Kidney epithelial cell (primary cell): ENCODE results near the gene DRD2. TPM values are rescaled to one million over a fixed set of nuclear protein-coding genes. Genes with fewer than 3 reads are reported as not detected.
"Not testable (repeated sequence)": the region's sequence is repeated elsewhere in the genome, so short reads cannot be mapped to it uniquely, and the experiment has no call there.

Experiments
- DNase-seq: peaks from one replicate; pipeline ENCODE4 v3.0.0-alpha.2; 2010; ENCODE audit warnings: low read depth
- H3K27me3 ChIP-seq: 2 replicates; pipeline ENCODE4 v1.6.0; 2011; ENCODE audit warnings: low read length; ENCODE audit not compliant: control insufficient read depth, insufficient read depth
- H3K36me3 ChIP-seq: 2 replicates; pipeline ENCODE4 v1.5.1; 2011; ENCODE audit warnings: low read length; ENCODE audit not compliant: control insufficient read depth, insufficient read depth
- H3K4me3 ChIP-seq: 2 replicates; pipeline ENCODE4 v1.5.1; 2011; ENCODE audit warnings: low read depth, mild to moderate bottlenecking, control low read depth, low read length
- total RNA-seq: library from RNA; depleted of rRNA; stranded (reverse); fragments of >200 nt; gene quantifications from 2 replicates; pipeline ENCODE4 v1.2.3, GENCODE V29; 2015
- TF ChIP-seq, protein P1 (sequence below): IDR thresholded peaks from 2 replicates; pipeline ENCODE4 v1.5.1; 2011; ENCODE audit warnings: mild to moderate bottlenecking, moderate library complexity, low read length, control low read depth, inconsistent platforms; ENCODE audit not compliant: insufficient read depth, poor library complexity, severe bottlenecking

The DRD2 gene
- 0.42 and 7.4 TPM in 2 replicates for total RNA-seq

DNA sequence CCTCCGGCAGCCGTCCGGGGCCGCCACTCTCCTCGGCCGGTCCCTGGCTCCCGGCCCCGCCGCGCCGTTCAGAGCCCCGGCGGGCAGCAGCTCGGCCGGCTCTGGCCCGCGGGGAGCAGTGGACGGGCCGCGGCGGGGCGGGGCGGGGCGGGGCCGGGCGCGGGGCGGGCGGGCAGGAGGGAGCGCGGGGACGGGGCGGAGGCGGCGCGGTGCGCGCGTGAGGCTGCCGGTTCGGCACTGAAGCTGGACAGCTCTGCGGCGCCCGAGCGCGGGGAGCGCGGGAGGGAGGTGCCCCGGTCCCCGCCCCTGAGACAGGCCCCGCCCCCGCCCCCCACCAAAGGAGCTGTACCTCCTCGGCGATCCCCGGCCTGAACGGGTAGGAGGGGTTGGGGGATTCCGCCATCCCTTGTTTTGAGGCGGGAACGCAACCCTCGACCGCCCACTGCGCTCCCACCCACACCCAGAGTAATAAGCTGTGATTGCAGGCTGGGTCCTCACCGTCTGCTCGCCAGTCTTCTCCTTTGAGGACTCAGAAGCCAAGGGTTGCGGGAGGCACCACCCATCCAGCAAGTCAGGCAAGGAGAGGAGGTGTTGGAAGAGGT lies at the start of gene DRD2:
DRD2 (minus strand) TSS at position 239 of the 602 bp plus-strand sequence. CDS start 50,747 bp downstream, outside the sequence.
- TF ChIP-seq, protein P1, sequence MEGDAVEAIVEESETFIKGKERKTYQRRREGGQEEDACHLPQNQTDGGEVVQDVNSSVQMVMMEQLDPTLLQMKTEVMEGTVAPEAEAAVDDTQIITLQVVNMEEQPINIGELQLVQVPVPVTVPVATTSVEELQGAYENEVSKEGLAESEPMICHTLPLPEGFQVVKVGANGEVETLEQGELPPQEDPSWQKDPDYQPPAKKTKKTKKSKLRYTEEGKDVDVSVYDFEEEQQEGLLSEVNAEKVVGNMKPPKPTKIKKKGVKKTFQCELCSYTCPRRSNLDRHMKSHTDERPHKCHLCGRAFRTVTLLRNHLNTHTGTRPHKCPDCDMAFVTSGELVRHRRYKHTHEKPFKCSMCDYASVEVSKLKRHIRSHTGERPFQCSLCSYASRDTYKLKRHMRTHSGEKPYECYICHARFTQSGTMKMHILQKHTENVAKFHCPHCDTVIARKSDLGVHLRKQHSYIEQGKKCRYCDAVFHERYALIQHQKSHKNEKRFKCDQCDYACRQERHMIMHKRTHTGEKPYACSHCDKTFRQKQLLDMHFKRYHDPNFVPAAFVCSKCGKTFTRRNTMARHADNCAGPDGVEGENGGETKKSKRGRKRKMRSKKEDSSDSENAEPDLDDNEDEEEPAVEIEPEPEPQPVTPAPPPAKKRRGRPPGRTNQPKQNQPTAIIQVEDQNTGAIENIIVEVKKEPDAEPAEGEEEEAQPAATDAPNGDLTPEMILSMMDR, result no peak
- no peak within 1 kb of the TSS for H3K4me3 ChIP-seq
- DNase-seq, result no peak
- no peaks in the 10 kb centered on the region for H3K36me3 ChIP-seq
- peaks cover 35% of the 10 kb centered on the region for H3K27me3 ChIP-seq

DNA sequence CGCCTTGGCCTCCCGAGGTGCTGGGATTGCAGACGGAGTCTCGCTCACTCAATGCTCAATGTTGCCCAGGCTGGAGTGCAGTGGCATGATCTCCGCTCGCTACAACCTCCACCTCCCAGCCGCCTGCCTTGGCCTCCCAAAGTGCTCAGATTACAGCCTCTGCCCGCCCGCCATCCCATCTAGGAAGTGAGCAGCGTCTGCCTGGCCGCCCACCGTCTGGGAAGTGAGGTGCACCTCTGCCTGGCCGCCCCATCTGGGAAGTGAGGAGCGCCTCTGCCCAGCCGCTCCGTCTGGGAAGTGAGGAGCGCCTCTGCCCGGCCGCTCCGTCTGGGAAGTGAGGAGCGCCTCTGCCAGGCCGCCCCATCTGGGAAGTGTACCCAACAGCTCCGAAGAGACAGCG lies 48.7 kb upstream of the DRD2 start:
- DNase-seq, H3K27me3 ChIP-seq: not testable (repeated sequence)

DNA sequence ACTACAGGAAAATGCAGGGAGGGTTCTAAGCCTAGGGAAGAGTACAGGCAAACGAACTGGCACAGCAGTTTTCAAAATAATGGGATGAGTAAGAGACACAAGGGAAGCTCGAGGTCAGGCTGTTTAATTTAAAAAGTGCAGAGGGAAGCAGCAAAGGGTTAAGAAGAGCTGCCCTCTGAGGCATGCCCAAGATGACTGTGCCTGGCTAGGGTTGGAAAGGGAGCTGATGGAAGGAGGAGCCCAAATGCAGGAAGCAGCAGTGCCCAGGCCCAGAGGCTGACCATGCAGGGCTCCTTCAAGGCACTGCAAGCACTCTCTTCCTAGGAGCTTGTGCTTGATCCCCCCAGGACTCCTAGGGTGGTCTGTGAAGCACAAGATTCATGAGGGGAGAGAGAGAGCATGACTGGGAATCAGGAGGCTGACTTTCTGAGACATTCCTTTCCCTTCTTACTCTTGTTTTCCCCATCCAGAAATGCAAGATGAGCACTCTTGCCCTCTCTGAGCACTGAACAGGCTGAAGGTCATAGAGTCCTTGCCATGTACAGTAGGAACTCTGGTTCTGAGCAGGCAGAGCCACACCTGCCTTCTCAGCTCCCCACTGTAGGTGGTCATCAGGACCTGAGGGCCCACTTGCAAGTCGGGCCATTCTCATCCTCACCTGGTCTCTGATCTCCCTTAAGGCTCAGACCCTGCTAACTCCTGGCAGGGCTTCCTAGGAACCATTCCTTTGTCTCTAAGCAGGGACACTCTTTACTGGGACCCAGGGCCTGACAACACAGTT lies 46.7 kb upstream of the DRD2 start:
- TF ChIP-seq, protein P1, result no peak
- no peak for DNase-seq

More for the DNA sequence above, 48.7 kb upstream of the DRD2 start:
- H3K36me3 ChIP-seq, H3K4me3 ChIP-seq: not testable (repeated sequence)

DNA sequence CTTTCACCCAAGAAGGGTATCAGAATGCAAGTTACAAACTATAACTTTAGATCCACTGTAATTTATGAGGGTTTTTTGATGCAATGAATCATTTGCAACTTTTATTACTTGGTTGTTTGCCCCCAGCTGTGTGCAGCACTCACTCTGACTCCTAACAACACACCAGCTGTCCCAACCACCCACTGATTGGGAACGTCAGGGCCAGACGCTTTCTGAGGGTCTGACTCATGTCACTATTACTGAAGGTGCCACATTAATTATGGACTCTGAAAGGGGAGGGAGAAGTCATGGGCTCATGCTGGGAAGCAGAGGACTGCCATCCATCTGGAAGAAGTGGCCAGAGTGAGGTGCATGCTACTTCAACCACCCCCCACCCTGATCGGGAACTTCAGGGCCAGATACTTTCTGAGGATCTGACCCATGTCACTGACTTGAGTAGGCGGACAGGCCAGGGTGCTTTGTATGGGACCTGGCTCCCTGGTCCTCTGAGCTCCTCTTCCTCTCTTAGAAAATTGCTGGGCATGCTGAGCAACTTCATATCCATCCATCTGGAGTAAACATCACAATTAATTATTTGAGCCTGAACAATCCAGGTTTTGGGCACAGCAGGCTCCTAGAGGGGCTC lies 44.9 kb upstream of the DRD2 start:
- no peaks in the 10 kb centered on the region for H3K27me3 ChIP-seq
- no peaks in the 10 kb centered on the region for H3K36me3 ChIP-seq
- H3K4me3 ChIP-seq, result no peak overlapping the region
- no peak for DNase-seq
- TF ChIP-seq, protein P1, result no peak

More for the DNA sequence above, 46.7 kb upstream of the DRD2 start:
- H3K4me3 ChIP-seq, result no peak overlapping the region
- H3K27me3 ChIP-seq, result no peaks in the 10 kb centered on the region
- no peaks in the 10 kb centered on the region for H3K36me3 ChIP-seq

DNA sequence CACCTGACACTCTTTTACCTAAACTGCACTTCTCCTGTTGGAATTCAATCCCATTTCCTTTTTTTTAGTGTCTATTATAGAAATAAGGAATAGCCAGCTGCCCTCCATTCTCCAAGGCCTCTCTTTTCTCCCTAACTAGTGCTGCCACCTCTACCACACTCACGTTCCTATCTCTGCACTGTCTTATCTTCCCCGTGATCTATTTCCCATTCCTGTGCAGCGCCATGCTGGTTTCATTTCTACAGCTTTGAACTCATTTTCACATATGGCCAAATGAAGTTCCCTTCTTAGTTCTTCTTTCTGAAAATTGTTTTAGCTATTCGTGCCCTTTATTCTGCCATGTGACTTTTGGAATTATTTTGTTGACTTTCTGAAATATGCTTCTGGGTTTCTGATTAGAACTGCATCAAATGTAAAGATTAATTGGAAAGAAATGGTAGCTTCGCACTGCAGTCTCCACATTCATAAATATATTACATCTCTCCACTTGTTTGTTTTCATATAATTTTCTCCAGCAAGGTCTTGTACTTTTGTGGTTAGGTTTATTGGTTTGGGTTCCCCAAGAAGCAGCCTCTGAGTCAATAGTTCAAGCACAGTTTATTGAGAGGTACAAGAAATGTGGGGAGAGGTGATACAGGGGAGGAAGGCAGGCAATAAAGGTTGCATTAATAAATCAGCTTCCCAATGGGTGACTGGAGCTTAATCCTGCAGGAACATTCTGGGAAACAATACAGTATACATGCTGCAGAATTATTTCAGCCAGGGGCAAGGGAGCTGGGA lies 43.7 kb upstream of the DRD2 start:
- TF ChIP-seq, protein P1, result no peak
- Histone ChIP-seq H3K36me3 (no peaks in the 10 kb centered on the region), H3K4me3 (no peak overlapping the region), H3K27me3 (no peaks in the 10 kb centered on the region)
- no peak for DNase-seq

DNA sequence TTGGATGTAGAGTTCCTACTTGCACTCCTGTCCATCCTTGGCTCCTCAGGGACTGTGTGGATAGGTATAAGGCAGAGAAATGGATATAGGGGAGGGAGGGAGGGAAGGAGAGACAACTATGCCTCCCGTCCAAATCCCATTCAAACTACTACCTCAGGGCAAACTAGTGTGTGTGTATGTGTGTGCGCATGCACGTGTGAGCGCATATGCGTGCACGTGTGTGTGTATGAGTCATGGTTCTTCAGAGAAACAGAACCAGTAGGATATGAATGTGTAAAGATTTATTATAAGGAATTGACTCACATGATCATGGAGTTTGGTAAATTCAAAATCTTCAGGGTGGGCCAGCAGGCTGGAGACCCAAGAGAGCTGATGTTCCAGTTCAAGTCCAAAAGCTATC lies 42.2 kb upstream of the DRD2 start:
- Histone ChIP-seq H3K36me3 (no peaks in the 10 kb centered on the region), H3K27me3 (no peaks in the 10 kb centered on the region), H3K4me3 (no peak overlapping the region)
- no peak for DNase-seq
- TF ChIP-seq, protein P1, result no peak
